Spleen (tissue), 7 donors: ENCODE data around the gene NFYA.

Source experiments
- CTCF ChIP-seq, 11 experiments: fragments of 200-600 bp in 7 of 11; fragments of 450-650 bp in 4 of 11; sonication (generic) in 4 of 11; IDR thresholded peaks in 8 of 11; conservative IDR thresholded peaks in 3 of 11; 1 replicate in 7 of 11; 2 replicates in 4 of 11; pipeline versions ENCODE4 v1.4.0 to v1.8.0; 2016 to 2021; ENCODE audit warnings: antibody characterized with exemption in 11 of 11, inconsistent platforms in 4 of 11, mild to moderate bottlenecking in 1 of 11
- POLR2AphosphoS5 ChIP-seq, 3 donors: sonication (generic); formaldehyde crosslinking; IDR thresholded peaks; one replicate each; pipeline ENCODE4 v1.5.1; 2017; ENCODE audit warnings: antibody characterized with exemption in 3 of 3
- donor health status: DM: no; HTN: no; CAD: no; lungs with moderate emphysema.
- donor health status: DM: no; HTN: no; CAD: no.
- donor health status: DM: no; HTN: no; CAD: no.

- TF ChIP-seq CTCF (IDR thresholded peaks at IDR 0.05 in 8 of 11, conservative IDR thresholded peaks at IDR 0.05 in 3 of 11) (no peak), POLR2AphosphoS5 (IDR thresholded peaks at IDR 0.05) (no peak)
These were observed 49.7 kb upstream of the NFYA start for GRCh38 chr6:41023114-41023513.
